Measurements from ENCODE around the gene TMEM26. TPM values are rescaled to one million over a fixed set of nuclear protein-coding genes. Genes with fewer than 3 reads are reported as not detected.

Gene TMEM26
- total RNA-seq, 1 experiment from 2014 or later: not detected

DNA sequence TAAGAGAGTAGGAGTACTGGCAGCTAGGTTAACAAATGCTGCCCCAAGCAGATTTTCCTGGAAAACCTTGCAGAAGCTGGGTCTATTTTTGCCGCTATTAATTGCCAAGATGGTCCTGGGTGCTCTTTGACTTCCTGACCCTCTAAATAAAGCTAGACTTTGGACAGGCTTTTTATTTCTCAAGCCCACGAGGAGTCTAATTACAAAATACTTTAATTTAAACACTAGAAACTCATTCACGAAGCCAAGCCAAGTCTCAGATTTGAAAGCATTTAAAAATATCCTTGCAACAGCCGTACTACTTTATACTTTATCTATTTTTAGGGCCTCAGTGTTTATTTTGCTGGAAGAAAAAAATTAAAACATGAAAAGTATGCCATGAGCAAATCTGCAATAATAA is 45.1 kb downstream of the TMEM26 start:
- Histone ChIP-seq H3K9ac (ENCODE audit: low read length) (no peak overlapping the region), H3F3A (ENCODE audit: low read length, unreplicated experiment) (no peaks in the 10 kb centered on the region), H3K27ac (ENCODE audit: low read length) (no peak overlapping the region), H3K36me3 (ENCODE audit: low read depth, low read length) (no peaks in the 10 kb centered on the region), H3K9me3 (ENCODE audit: low read length) (no peaks in the 10 kb centered on the region), H3K4me2 (ENCODE audit: low read length) (no peak overlapping the region), H3K4me1 (ENCODE audit: insufficient read depth, low read length) (0 out of 2 replicates have a peak, but pooled peaks cover 4% of the 10 kb centered on the region), H2AFZ (ENCODE audit: low read length) (no peak overlapping the region), H3K27me3 (ENCODE audit: low read length) (no peaks in the 10 kb centered on the region), H4K20me1 (ENCODE audit: low read length) (no peaks in the 10 kb centered on the region), H3K4me3 (ENCODE audit: low read length) (no peak overlapping the region), H3K79me2 (ENCODE audit: low read length) (no peaks in the 10 kb centered on the region), H3K9me2 (replicated peaks; ENCODE audit: low read length) (no peaks in the 10 kb centered on the region)
- BruUV-seq (replicated peaks): no TSS peak
- POLR2A ChIA-PET (ENCODE audit: unreplicated experiment): no interaction called here
- CTCF ChIA-PET: no interaction called here
- TF ChIP-seq, protein P1, sequence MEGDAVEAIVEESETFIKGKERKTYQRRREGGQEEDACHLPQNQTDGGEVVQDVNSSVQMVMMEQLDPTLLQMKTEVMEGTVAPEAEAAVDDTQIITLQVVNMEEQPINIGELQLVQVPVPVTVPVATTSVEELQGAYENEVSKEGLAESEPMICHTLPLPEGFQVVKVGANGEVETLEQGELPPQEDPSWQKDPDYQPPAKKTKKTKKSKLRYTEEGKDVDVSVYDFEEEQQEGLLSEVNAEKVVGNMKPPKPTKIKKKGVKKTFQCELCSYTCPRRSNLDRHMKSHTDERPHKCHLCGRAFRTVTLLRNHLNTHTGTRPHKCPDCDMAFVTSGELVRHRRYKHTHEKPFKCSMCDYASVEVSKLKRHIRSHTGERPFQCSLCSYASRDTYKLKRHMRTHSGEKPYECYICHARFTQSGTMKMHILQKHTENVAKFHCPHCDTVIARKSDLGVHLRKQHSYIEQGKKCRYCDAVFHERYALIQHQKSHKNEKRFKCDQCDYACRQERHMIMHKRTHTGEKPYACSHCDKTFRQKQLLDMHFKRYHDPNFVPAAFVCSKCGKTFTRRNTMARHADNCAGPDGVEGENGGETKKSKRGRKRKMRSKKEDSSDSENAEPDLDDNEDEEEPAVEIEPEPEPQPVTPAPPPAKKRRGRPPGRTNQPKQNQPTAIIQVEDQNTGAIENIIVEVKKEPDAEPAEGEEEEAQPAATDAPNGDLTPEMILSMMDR (conservative IDR thresholded peaks at IDR 0.05; ENCODE audit: low read depth, low read length): no peak
- TF ChIP-seq EZH2 (IDR thresholded peaks at IDR 0.05; ENCODE audit: low read length, unreplicated experiment) (no peak), EZH2phosphoT487 (IDR thresholded peaks at IDR 0.05; ENCODE audit: borderline replicate concordance, low read length) (no peak)
- ATAC-seq (no peak), DNase-seq (no peak)
- intact Hi-C loops (cut with micrococcal nuclease): no loop called here

DNA sequence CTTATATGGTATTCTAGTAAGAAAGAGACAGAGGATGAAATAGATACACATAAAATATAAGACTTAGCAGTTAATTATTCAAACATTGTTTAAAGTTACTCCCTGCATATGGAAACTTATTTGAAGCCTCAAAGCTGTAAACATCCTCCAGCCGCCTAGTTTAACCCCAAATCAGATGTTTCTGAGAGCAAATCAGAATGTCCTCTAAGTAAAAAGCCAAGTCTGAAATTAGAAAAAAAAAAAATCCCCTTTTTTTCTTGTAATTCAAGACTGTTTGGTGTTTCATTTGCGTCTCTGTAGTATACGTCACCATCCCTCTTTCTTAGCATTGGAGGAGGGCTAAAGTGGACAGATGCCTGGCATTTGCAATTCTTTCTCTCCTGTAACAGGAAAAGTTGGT is 46.4 kb downstream of the TMEM26 start:
- Histone ChIP-seq H3K4me3 (ENCODE audit: low read length) (no peak overlapping the region), H3F3A (ENCODE audit: low read length, unreplicated experiment) (no peaks in the 10 kb centered on the region), H3K27me3 (ENCODE audit: low read length) (no peaks in the 10 kb centered on the region), H3K4me2 (ENCODE audit: low read length) (no peak overlapping the region), H3K9me2 (replicated peaks; ENCODE audit: low read length) (no peaks in the 10 kb centered on the region), H3K9ac (ENCODE audit: low read length) (no peak overlapping the region), H3K4me1 (ENCODE audit: insufficient read depth, low read length) (0 out of 2 replicates have a peak, but pooled peaks cover 4% of the 10 kb centered on the region), H3K27ac (ENCODE audit: low read length) (no peak overlapping the region), H2AFZ (ENCODE audit: low read length) (no peak overlapping the region), H3K79me2 (ENCODE audit: low read length) (no peaks in the 10 kb centered on the region), H4K20me1 (ENCODE audit: low read length) (no peaks in the 10 kb centered on the region), H3K9me3 (ENCODE audit: low read length) (no peaks in the 10 kb centered on the region), H3K36me3 (ENCODE audit: low read depth, low read length) (no peaks in the 10 kb centered on the region)
- intact Hi-C loops (cut with micrococcal nuclease): no loop called here
- CTCF ChIA-PET: no interaction called here
- POLR2A ChIA-PET (ENCODE audit: unreplicated experiment): no interaction called here
- BruUV-seq (replicated peaks): no TSS peak
- no peak for TF ChIP-seq EZH2phosphoT487 (IDR thresholded peaks at IDR 0.05; ENCODE audit: borderline replicate concordance, low read length)
- no peak for TF ChIP-seq EZH2 (IDR thresholded peaks at IDR 0.05; ENCODE audit: low read length, unreplicated experiment)
- TF ChIP-seq, protein P1 (conservative IDR thresholded peaks at IDR 0.05; ENCODE audit: low read depth, low read length): no peak
- DNase-seq (no peak), ATAC-seq (no peak)

DNA sequence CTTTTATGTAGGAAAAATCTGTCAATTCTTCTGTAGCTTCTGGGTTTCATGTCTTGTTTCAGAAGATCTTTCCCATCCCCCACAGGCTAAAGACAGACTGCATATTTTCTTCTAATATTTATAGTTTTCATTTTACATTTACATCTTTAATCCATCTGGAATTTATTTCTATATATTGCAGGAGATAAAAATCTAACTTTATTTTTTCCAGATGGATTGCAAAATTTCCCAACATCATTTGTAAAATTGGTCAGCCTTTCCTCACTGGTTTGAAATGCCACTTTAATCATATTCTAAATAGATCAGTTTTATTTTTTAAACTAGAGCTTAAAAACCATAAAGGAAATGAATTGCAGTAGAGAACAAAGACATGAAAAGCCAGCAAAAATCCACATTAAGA is 46.9 kb downstream of the TMEM26 start:
- no peak for ATAC-seq
- intact Hi-C loops (cut with micrococcal nuclease): no loop called here
- H2AFZ ChIP-seq (ENCODE audit: low read length): no peak overlapping the region

More for the DNA sequence above, 46.9 kb downstream of the TMEM26 start:
- TF ChIP-seq EZH2phosphoT487 (IDR thresholded peaks at IDR 0.05; ENCODE audit: borderline replicate concordance, low read length): no peak
- TF ChIP-seq, protein P1 (conservative IDR thresholded peaks at IDR 0.05; ENCODE audit: low read depth, low read length): no peak
- H3K9me2 ChIP-seq (replicated peaks; ENCODE audit: low read length): no peaks in the 10 kb centered on the region
- H3K9ac ChIP-seq (ENCODE audit: low read length): no peak overlapping the region
- no peaks in the 10 kb centered on the region for H3K27me3 ChIP-seq (ENCODE audit: low read length)
- CTCF ChIA-PET: no interaction called here
- DNase-seq: no peak
- no peaks in the 10 kb centered on the region for H3K9me3 ChIP-seq (ENCODE audit: low read length)
- no peak overlapping the region for H3K4me3 ChIP-seq (ENCODE audit: low read length)
- BruUV-seq (replicated peaks): no TSS peak
- H3K27ac ChIP-seq (ENCODE audit: low read length): no peak overlapping the region
- no peaks in the 10 kb centered on the region for H3K36me3 ChIP-seq (ENCODE audit: low read depth, low read length)
- no peak overlapping the region for H3K4me2 ChIP-seq (ENCODE audit: low read length)
- POLR2A ChIA-PET (ENCODE audit: unreplicated experiment): no interaction called here
- 0 out of 2 replicates have a peak, but pooled peaks cover 4% of the 10 kb centered on the region for H3K4me1 ChIP-seq (ENCODE audit: insufficient read depth, low read length)
- no peaks in the 10 kb centered on the region for H4K20me1 ChIP-seq (ENCODE audit: low read length)
- no peaks in the 10 kb centered on the region for H3K79me2 ChIP-seq (ENCODE audit: low read length)
- H3F3A ChIP-seq (ENCODE audit: low read length, unreplicated experiment): no peaks in the 10 kb centered on the region
